Measurements from ENCODE around the gene ANKS6. TPM values are rescaled to one million over a fixed set of nuclear protein-coding genes. Genes with fewer than 3 reads are reported as not detected.

Gene ANKS6
- total RNA-seq, 4 donors from 2014 or later: 18.3 to 35.9 (median 29.3) TPM

DNA sequence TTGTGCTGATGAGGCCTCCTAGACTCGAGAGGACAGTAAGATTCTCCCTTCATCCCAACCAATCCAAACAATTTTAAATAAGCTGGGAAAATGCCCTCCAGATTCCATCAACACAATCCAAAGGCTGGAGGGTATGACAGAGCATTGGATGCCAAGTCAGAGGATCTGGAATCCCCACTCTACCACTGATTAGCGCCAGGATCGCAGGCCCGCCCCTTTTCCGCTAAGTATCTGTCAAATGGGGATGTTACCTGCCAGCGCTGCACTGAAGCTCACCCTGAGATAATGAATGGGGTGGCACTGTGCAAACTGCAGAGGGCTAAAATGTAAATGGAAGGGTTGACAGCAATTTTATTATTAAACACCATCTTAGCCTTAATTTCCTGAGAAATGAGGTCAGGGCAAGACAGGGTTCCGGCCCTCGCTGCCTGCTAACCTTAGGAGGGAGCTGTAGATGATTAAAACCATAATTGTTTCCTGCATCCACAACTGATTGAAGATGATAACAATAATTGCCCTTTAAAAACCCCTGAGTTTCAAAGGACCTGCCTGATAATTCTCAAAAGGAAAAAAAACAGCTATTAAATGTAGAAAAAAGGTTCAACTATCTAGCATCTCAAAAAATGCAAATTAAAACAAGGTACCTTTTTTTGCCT is 56.0 kb downstream of the ANKS6 start:
- in situ Hi-C loops (cut with MboI; ENCODE audit: low pct_ligation_motif_present in 1 of 4, low pct_unique_long_range_greater_than_20kb in 1 of 4, low sequenced_read_pairs in 3 of 4): no loop called here
- DNase-seq: no peak
- TF ChIP-seq CTCF (IDR thresholded peaks at IDR 0.05) (no peak), EP300 (IDR thresholded peaks at IDR 0.05; ENCODE audit: low read depth) (no peak), POLR2AphosphoS5 (IDR thresholded peaks at IDR 0.05) (no peak), POLR2A (IDR thresholded peaks at IDR 0.05) (no peak)
- 60 to 95% methylated on average over 1 to 8 of the region's 8 CpGs for WGBS, 2 donors (ENCODE audit: low coverage in 1 of 2)
- Histone ChIP-seq H3K4me3 (no peak overlapping the region), H3K36me3 (peaks cover 0 to 16% (median 0%) of the 10 kb centered on the region in 4 donors), H3K27ac (no peak overlapping the region), H3K4me1 (no peaks in the 10 kb centered on the region), H3K9me3 (peaks cover 0 to 5% of the 10 kb centered on the region in 2 donors), H3K27me3 (no peaks in the 10 kb centered on the region)
- intact Hi-C loops (cut with DNase I; ENCODE audit: low total_unique reads): no loop called here

GRCh38 chr9:98738741-98739140 is 57.6 kb downstream of the ANKS6 start:
- TF ChIP-seq EP300 (IDR thresholded peaks at IDR 0.05; ENCODE audit: low read depth): no peak
- TF ChIP-seq POLR2AphosphoS5 (IDR thresholded peaks at IDR 0.05): no peak
- TF ChIP-seq CTCF (IDR thresholded peaks at IDR 0.05): no peak
- TF ChIP-seq POLR2A (IDR thresholded peaks at IDR 0.05): no peak
- 90 to 93% methylated on average over 3 of the region's 3 CpGs for WGBS, 2 donors (ENCODE audit: low coverage in 1 of 2)

GRCh38 chr9:98736226-98736625 is 60.1 kb downstream of the ANKS6 start:
- no peak for DNase-seq
- Histone ChIP-seq H3K9me3 (peaks cover 0 to 5% of the 10 kb centered on the region in 2 donors), H3K36me3 (peaks cover 0 to 6% (median 0%) of the 10 kb centered on the region in 4 donors), H3K27me3 (no peaks in the 10 kb centered on the region), H3K4me3 (no peak overlapping the region), H3K27ac (no peak overlapping the region), H3K4me1 (no peaks in the 10 kb centered on the region)
- intact Hi-C loops (cut with DNase I; ENCODE audit: low total_unique reads) (no loop called here), in situ Hi-C loops (cut with MboI; ENCODE audit: low pct_ligation_motif_present in 1 of 4, low pct_unique_long_range_greater_than_20kb in 1 of 4, low sequenced_read_pairs in 3 of 4) (no loop called here)
- no peak for TF ChIP-seq EP300 (IDR thresholded peaks at IDR 0.05; ENCODE audit: low read depth)
- no peak for TF ChIP-seq POLR2A (IDR thresholded peaks at IDR 0.05)
- no peak for TF ChIP-seq POLR2AphosphoS5 (IDR thresholded peaks at IDR 0.05)
- TF ChIP-seq CTCF (IDR thresholded peaks at IDR 0.05): no peak
- 90 to 92% methylated on average over 2 to 12 of the region's 12 CpGs for WGBS, 2 donors (ENCODE audit: low coverage in 1 of 2)

More at GRCh38 chr9:98738741-98739140, 57.6 kb downstream of the ANKS6 start:
- intact Hi-C loops (cut with DNase I; ENCODE audit: low total_unique reads): no loop called here
- Histone ChIP-seq H3K4me3 (no peak overlapping the region), H3K9me3 (peaks cover 0 to 5% of the 10 kb centered on the region in 2 donors), H3K36me3 (peaks cover 0 to 6% (median 0%) of the 10 kb centered on the region in 4 donors), H3K27ac (no peak overlapping the region), H3K27me3 (no peaks in the 10 kb centered on the region), H3K4me1 (no peaks in the 10 kb centered on the region)
- DNase-seq: no peak
- in situ Hi-C loops (cut with MboI; ENCODE audit: low pct_ligation_motif_present in 1 of 4, low pct_unique_long_range_greater_than_20kb in 1 of 4, low sequenced_read_pairs in 3 of 4): no loop called here

DNA sequence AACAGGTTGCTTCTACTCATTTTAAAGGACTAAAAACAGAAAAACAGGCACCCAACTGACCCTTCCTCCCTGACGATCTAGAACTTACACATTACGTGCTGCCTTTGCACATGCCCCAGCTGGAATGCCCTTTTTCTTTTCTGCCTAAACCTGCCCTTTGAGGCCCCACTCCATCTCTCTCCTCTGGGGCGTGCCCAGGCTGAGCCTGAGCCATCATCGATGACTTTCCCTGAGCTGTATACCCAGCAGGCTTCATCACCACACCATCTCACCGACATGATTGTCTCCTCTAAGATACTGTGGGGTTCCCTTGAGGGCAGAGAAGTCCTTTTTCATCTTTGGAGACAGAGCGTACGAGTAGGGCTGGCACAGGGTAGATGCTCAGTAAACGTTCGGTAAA is 63.6 kb downstream of the ANKS6 start:
- Histone ChIP-seq H3K4me1 (no peaks in the 10 kb centered on the region), H3K27me3 (no peaks in the 10 kb centered on the region), H3K9me3 (no peaks in the 10 kb centered on the region), H3K27ac (no peak overlapping the region), H3K4me3 (no peak overlapping the region), H3K36me3 (peaks cover 0 to 6% (median 0%) of the 10 kb centered on the region in 4 donors)
- in situ Hi-C loops (cut with MboI; ENCODE audit: low pct_ligation_motif_present in 1 of 4, low pct_unique_long_range_greater_than_20kb in 1 of 4, low sequenced_read_pairs in 3 of 4): no loop called here
- DNase-seq: no peak
- no peak for TF ChIP-seq CTCF (IDR thresholded peaks at IDR 0.05)
- no peak for TF ChIP-seq POLR2AphosphoS5 (IDR thresholded peaks at IDR 0.05)
- no peak for TF ChIP-seq POLR2A (IDR thresholded peaks at IDR 0.05)
- no peak for TF ChIP-seq EP300 (IDR thresholded peaks at IDR 0.05; ENCODE audit: low read depth)
- intact Hi-C loops (cut with DNase I; ENCODE audit: low total_unique reads): no loop called here
- 84 to 91% methylated on average over 6 to 9 of the region's 9 CpGs for WGBS, 2 donors (ENCODE audit: low coverage in 1 of 2)

Data from transverse colon (tissue), 4 donors.